WERI-Rb-1 (cell line): ENCODE results near the gene ZCCHC2.

Experiments
- DNase-seq: peaks from one replicate; pipeline ENCODE4 v3.0.0-alpha.2; 2020
- H3K27ac ChIP-seq: fragments of 250-450 bp; sonication (Bioruptor Pico); 2 replicates; pipeline ENCODE4 v1.5.1; 2020; ENCODE audit warnings: mild to moderate bottlenecking, moderate library complexity
- H3K27me3 ChIP-seq: fragments of 250-450 bp; sonication (Bioruptor Pico); 2 replicates; pipeline ENCODE4 v1.5.1; 2021; ENCODE audit warnings: mild to moderate bottlenecking, low read depth, moderate library complexity; ENCODE audit not compliant: insufficient read depth, severe bottlenecking
- H3K36me3 ChIP-seq: fragments of 250-450 bp; sonication (Bioruptor Pico); 2 replicates; pipeline ENCODE4 v1.5.1; 2020; ENCODE audit warnings: mild to moderate bottlenecking, moderate library complexity
- H3K4me3 ChIP-seq: 2 replicates; pipeline ENCODE4 v1.5.1; 2011; ENCODE audit warnings: low read depth, mild to moderate bottlenecking, control low read depth, low read length
- H3K9me3 ChIP-seq: fragments of 250-450 bp; sonication (Bioruptor Pico); 2 replicates; pipeline ENCODE4 v1.5.1; 2021; ENCODE audit warnings: mild to moderate bottlenecking, moderate library complexity; ENCODE audit not compliant: severe bottlenecking
- TF ChIP-seq, protein P1 (sequence below): IDR thresholded peaks from 2 replicates; pipeline ENCODE4 v1.5.1; 2011; ENCODE audit warnings: low read depth, mild to moderate bottlenecking, control low read depth, inconsistent platforms, low read length

Gene ZCCHC2

DNA sequence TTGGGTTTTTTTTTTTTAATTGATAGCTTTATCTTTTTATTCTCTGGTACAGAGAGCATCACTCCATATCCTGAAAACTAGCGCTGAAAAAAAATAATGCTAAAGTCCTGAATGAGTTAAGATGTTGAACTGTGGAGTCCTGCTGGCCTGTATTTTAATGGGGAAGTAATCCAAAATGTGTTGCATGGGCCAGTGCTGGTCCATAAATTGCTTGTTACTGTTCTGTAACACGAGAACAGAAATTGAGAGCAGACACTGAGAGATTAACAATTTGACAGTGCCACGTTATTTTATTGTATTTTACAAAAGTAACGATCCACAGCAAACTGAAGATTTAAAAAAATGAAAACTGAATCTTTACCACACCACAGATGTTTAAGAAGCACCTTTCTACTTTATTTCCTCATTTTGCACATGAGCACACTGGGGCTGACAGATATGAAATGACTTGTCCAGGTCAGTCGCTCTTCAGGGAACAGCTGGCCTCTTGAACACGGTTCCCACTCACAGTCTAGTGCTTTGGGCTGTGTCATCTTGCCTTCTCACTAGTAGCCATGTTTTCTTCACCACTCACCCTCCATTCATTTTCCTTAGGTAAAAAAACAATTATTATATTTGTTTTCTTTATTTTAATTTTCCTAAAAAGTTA lies 35.3 kb downstream of the ZCCHC2 start:
- Histone ChIP-seq H3K4me3 (no peak overlapping the region), H3K36me3 (peaks cover 36% of the 10 kb centered on the region), H3K27ac (no peak overlapping the region), H3K27me3 (no peaks in the 10 kb centered on the region), H3K9me3 (no peaks in the 10 kb centered on the region)
- TF ChIP-seq, protein P1, sequence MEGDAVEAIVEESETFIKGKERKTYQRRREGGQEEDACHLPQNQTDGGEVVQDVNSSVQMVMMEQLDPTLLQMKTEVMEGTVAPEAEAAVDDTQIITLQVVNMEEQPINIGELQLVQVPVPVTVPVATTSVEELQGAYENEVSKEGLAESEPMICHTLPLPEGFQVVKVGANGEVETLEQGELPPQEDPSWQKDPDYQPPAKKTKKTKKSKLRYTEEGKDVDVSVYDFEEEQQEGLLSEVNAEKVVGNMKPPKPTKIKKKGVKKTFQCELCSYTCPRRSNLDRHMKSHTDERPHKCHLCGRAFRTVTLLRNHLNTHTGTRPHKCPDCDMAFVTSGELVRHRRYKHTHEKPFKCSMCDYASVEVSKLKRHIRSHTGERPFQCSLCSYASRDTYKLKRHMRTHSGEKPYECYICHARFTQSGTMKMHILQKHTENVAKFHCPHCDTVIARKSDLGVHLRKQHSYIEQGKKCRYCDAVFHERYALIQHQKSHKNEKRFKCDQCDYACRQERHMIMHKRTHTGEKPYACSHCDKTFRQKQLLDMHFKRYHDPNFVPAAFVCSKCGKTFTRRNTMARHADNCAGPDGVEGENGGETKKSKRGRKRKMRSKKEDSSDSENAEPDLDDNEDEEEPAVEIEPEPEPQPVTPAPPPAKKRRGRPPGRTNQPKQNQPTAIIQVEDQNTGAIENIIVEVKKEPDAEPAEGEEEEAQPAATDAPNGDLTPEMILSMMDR, result no peak
- no peak for DNase-seq

DNA sequence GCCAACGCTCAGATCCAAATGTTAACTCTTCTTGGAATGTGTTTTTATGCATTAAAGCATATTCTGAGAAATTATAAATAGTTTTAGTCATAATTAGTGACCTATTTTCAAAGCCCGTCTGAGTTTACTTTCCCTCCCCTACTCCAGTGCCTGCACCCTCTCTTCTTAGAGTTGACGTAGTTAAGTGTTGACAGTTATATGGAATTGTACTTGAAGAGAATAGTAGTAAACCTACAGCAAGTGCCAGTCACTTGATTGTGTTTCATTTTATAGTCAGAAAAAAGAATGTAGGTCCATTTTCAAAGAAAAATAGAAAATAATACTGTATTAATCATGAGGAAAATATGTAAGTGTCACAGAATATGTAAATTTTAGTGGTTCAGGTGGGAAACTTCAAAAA lies 41.2 kb downstream of the ZCCHC2 start:
- Histone ChIP-seq H3K27me3 (no peaks in the 10 kb centered on the region), H3K4me3 (no peak overlapping the region), H3K36me3 (peaks cover 25% of the 10 kb centered on the region), H3K9me3 (no peaks in the 10 kb centered on the region), H3K27ac (no peak overlapping the region)
- TF ChIP-seq, protein P1, result no peak
- no peak for DNase-seq

DNA sequence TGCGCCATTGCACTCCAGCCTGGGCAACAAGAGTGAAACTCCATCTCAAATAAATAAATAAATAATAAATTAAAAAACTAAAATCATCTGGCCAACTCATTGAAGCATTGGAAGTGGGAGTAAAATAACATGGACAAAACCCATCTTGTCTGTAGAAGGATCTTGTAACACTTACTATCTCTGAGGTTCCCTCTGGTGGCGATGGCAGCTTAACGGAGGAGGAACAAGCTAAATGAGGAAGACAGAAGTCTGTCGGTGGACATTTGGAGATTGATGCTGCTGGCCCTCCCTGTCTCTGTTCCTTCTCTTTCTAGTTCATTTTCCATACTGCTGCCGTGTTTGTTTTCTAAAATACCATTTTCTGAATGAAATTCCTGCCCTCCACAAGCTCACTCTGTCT lies 43.4 kb downstream of the ZCCHC2 start:
- Histone ChIP-seq H3K9me3 (no peaks in the 10 kb centered on the region), H3K4me3 (no peak overlapping the region), H3K27ac (no peak overlapping the region), H3K27me3 (no peaks in the 10 kb centered on the region), H3K36me3 (peaks cover 36% of the 10 kb centered on the region)
- DNase-seq, result peak; percentile 26
- TF ChIP-seq, protein P1, result peak; percentile 23; the same call in 1 of the 2 replicates

DNA sequence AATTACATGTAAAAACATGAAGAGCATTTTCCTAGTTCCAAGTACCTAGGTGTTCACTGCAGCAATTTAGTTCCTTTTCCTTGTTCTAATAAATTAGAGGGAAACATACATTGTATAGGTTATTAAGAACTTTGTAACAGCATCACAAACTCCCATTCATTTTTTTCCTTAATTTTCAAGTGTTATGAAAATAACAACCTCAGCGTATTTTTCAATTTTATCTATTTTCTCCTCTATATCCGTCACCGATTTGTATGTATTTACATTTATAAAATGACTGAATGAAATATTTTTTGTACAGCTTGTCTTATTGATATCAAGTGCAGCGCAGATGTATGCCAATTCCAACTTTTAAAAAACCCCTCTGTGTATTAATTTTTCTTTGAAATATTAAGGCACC lies 44.0 kb downstream of the ZCCHC2 start:
- Histone ChIP-seq H3K27ac (no peak overlapping the region), H3K9me3 (no peaks in the 10 kb centered on the region), H3K27me3 (no peaks in the 10 kb centered on the region), H3K36me3 (peaks cover 42% of the 10 kb centered on the region), H3K4me3 (no peak overlapping the region)
- TF ChIP-seq, protein P1, result no peak
- DNase-seq, result no peak

DNA sequence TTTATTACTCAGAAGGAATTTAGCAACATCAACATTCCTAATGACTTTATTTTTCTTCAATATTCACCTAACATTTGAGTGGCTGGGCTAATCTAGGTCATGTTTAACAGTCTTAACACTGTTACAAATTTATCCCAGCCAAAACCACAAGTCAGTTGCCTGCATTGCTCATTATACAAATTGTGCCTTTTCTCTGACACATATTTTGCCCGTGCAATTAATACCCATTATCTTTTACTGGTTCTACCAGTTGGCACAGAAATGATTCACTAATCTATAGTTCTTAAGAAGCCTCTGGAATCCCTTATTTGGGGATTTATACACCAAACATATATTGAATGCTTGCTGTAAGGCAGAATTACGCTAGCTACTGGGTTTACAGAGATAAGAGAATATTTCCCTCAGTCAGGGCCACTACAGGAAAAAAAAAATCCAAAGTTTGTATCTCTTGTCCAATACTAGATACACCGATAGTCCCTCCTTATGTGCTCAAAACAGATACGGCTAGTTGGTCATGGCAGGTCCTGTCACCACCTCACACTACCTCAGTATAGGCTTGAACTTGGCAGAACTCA lies 46.3 kb downstream of the ZCCHC2 start:
- H3K4me3 ChIP-seq, result no peak overlapping the region
- peaks cover 36% of the 10 kb centered on the region for H3K36me3 ChIP-seq
- no peaks in the 10 kb centered on the region for H3K27me3 ChIP-seq
- H3K27ac ChIP-seq, result no peak overlapping the region
- H3K9me3 ChIP-seq, result no peaks in the 10 kb centered on the region
- TF ChIP-seq, protein P1, result no peak
- no peak for DNase-seq

DNA sequence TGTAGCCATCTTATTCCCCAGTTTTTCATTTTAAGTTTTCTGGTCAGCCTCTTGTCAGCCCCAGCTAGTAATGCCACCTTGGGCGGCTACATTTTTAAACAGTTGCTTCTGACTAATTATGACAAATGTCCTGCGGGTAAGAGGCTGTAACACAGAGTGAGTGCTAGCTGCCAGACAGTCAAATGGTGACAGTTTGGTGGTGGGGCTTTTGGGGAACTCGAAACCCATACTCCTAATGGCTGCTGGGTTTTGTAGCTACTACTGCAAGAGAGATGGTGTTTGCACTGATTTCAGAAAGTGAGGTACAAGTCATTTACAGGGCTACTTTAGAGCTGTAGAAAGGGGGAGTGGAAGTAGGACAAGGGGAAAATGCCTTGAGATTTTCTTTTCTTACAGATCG lies 48.2 kb downstream of the ZCCHC2 start:
- no peak for DNase-seq
- TF ChIP-seq, protein P1, result no peak
- no peak overlapping the region for H3K27ac ChIP-seq
- no peaks in the 10 kb centered on the region for H3K27me3 ChIP-seq
- H3K9me3 ChIP-seq, result no peaks in the 10 kb centered on the region
- peaks cover 45% of the 10 kb centered on the region for H3K36me3 ChIP-seq
- H3K4me3 ChIP-seq, result no peak overlapping the region
